Gastrocnemius medialis (tissue), 4 donors: Measurements from ENCODE around the gene LOX. TPM values are rescaled to one million over a fixed set of nuclear protein-coding genes. Genes with fewer than 3 reads are reported as not detected.

Source experiments
- ATAC-seq, 2 donors: fragments of 150-250 bp; one replicate each; pipeline ENCODE4 v1.9.1; 2016
- DNase-seq, 2 donors: peaks; one replicate each; pipeline ENCODE4 v3.0.0-alpha.2; 2019
- H3K27ac ChIP-seq, 4 donors: fragments of 200-600 bp; sonication (generic); 1 replicate in 1 of 4; 2 replicates in 3 of 4; pipeline ENCODE4 v1.5.1; 2016 to 2018; ENCODE audit warnings: mild to moderate bottlenecking in 2 of 4, moderate library complexity in 1 of 4
- H3K27me3 ChIP-seq, 3 donors: fragments of 200-600 bp; sonication (generic) in 2 of 3; 1 replicate in 1 of 3; 2 replicates in 2 of 3; pipeline versions ENCODE4 v1.5.1 to v1.6.0; 2016 to 2019; ENCODE audit warnings: mild to moderate bottlenecking in 1 of 3, moderate library complexity in 1 of 3
- H3K36me3 ChIP-seq, 2 donors: fragments of 200-600 bp; sonication (generic) in 1 of 2; one replicate each; pipeline ENCODE4 v1.5.1; 2017 to 2018
- H3K4me1 ChIP-seq, 2 donors: fragments of 200-600 bp; sonication (generic) in 1 of 2; one replicate each; pipeline ENCODE4 v1.5.1; 2016 to 2017; ENCODE audit warnings: mild to moderate bottlenecking in 2 of 2
- H3K4me3 ChIP-seq, 4 donors: fragments of 200-600 bp; sonication (generic) in 3 of 4; 1 replicate in 1 of 4; 2 replicates in 3 of 4; pipeline ENCODE4 v1.5.1; 2016 to 2019; ENCODE audit warnings: mild to moderate bottlenecking in 2 of 4
- H3K9me3 ChIP-seq, 3 donors: fragments of 200-600 bp; sonication (generic) in 2 of 3; 1 replicate in 1 of 3; 2 replicates in 2 of 3; pipeline ENCODE4 v1.5.1; 2016 to 2019
- CTCF ChIP-seq, 5 experiments: fragments of 450-650 bp in 3 of 5; fragments of 200-600 bp in 2 of 5; sonication (generic) in 2 of 5; IDR thresholded peaks in 4 of 5; conservative IDR thresholded peaks in 1 of 5; 1 replicate in 4 of 5; 2 replicates in 1 of 5; pipeline ENCODE4 v1.5.1; 2016 to 2019; ENCODE audit warnings: antibody characterized with exemption in 5 of 5, mild to moderate bottlenecking in 3 of 5, moderate library complexity in 3 of 5
- POLR2A ChIP-seq, 2 donors: fragments of 450-650 bp; IDR thresholded peaks; one replicate each; pipeline ENCODE4 v1.6.1; 2017; ENCODE audit warnings: antibody characterized with exemption in 2 of 2, mild to moderate bottlenecking in 2 of 2, moderate library complexity in 2 of 2
- in situ Hi-C, 4 donors: fragments of 200-750 bp; cut with MboI; loops; one replicate each; pipeline versions ENCODE4 v1.15.0 to v1.8.0; 2017; ENCODE audit warnings: low sequenced_read_pairs in 4 of 4
- intact Hi-C: fragments of 100-400 bp; cut with DNase I; formaldehyde crosslinking; loops from one replicate; pipeline ENCODE4 v1.15.1; 2023; ENCODE audit warnings: low total_unique reads
- total RNA-seq, 4 donors: library from RNA; depleted of rRNA; stranded (reverse); fragments of >200 nt; gene quantifications; one replicate each; pipeline versions ENCODE4 v1.1.0 to v1.2.3, GENCODE V29; 2016

Gene LOX
- total RNA-seq, 4 donors from 2014 or later: 1.1 to 7.6 (median 2.3) TPM

- ATAC-seq: no peak
Measured at GRCh38 chr5:122014236-122014935, 63.7 kb downstream of the LOX start.

More at GRCh38 chr5:122014236-122014935, 63.7 kb downstream of the LOX start:
- TF ChIP-seq CTCF (IDR thresholded peaks at IDR 0.05 in 4 of 5, conservative IDR thresholded peaks at IDR 0.05 in 1 of 5) (no peak), POLR2A (IDR thresholded peaks at IDR 0.05) (no peak)
- Histone ChIP-seq H3K9me3 (no peaks in the 10 kb centered on the region), H3K36me3 (no peaks in the 10 kb centered on the region), H3K27ac (no peak overlapping the region), H3K4me1 (peaks cover 4 to 14% of the 10 kb centered on the region in 2 donors), H3K27me3 (no peaks in the 10 kb centered on the region), H3K4me3 (no peak overlapping the region)
- DNase-seq: no peak
- in situ Hi-C loops (no loop called here), intact Hi-C loops (no loop called here)

Other genes starting within 250 kb of the LOX start
- gene FTMT, start 226.4 kb downstream of the LOX start, total RNA-seq: not detected
- 10 to 100 TPM in 1 of 4 donors, 1 to 10 TPM in 3; 5.9 to 17.4 (median 8.2) TPM for gene SRFBP1, start 116.3 kb downstream of the LOX start, total RNA-seq
- under 1 TPM in 1 of 4 donors, not detected in 3; 0.16 TPM for gene ZNF474, start 51.3 kb upstream of the LOX start, total RNA-seq
- gene SNCAIP, start 234.0 kb upstream of the LOX start, total RNA-seq: 1 to 10 TPM in 1 of 4 donors, under 1 TPM in 3; 0.22 to 3.1 (median 0.53) TPM